Astrocyte of the cerebellum (primary cell): ENCODE measurements around the gene LDB3.

Source experiments
- DNase-seq: peaks from one replicate; pipeline ENCODE4 v3.0.0-alpha.2; 2011; ENCODE audit warnings: low read depth
- H3K4me3 ChIP-seq: 2 replicates; pipeline ENCODE4 v1.5.1; 2011; ENCODE audit warnings: mild to moderate bottlenecking, low read depth, low read length, moderate library complexity
- CTCF ChIP-seq: IDR thresholded peaks from 2 replicates; pipeline ENCODE4 v1.5.1; 2012; ENCODE audit warnings: low read length, low read depth, moderate library complexity, mild to moderate bottlenecking; ENCODE audit errors: missing control alignments
- in situ Hi-C: cut with HindIII; loops from 2 replicates; pipeline ENCODE4 v1.10.0; 2017; ENCODE audit warnings: low sequenced_read_pairs

Gene LDB3

GRCh38 chr10:86707505-86707904, 39.2 kb downstream of the LDB3 start:
- no peak for DNase-seq
- TF ChIP-seq CTCF, result no peak
- in situ Hi-C loops, result no loop called here
- H3K4me3 ChIP-seq, result no peak overlapping the region

GRCh38 chr10:86708068-86708782, 39.9 kb downstream of the LDB3 start:
- in situ Hi-C loops, result no loop called here

GRCh38 chr10:86708783-86709380, 40.6 kb downstream of the LDB3 start:
- no peak overlapping the region for H3K4me3 ChIP-seq
- no peak for DNase-seq
- in situ Hi-C loops, result no loop called here
- TF ChIP-seq CTCF, result no peak

More at GRCh38 chr10:86708068-86708782, 39.9 kb downstream of the LDB3 start:
- DNase-seq, result no peak
- TF ChIP-seq CTCF, result no peak
- no peak overlapping the region for H3K4me3 ChIP-seq

- in situ Hi-C loops, result no loop called here
- no peak overlapping the region for H3K4me3 ChIP-seq
- TF ChIP-seq CTCF, result no peak
- no peak for DNase-seq
These were observed 41.3 kb downstream of the LDB3 start for GRCh38 chr10:86709396-86710185.

- TF ChIP-seq CTCF, result peak; percentile 69
- H3K4me3 ChIP-seq, result peak overlapping the region; percentile 51
- peak; percentile 67 for DNase-seq
- in situ Hi-C loops, result no loop called here
These were observed 42.7 kb downstream of the LDB3 start for GRCh38 chr10:86710987-86711512.

GRCh38 chr10:86711513-86712316, 43.4 kb downstream of the LDB3 start:
- in situ Hi-C loops, result no loop called here
- no peak for DNase-seq
- TF ChIP-seq CTCF, result no peak
- peak overlapping the region; percentile 51 for H3K4me3 ChIP-seq
